ENCODE measurements around the gene GET4. TPM values are rescaled to one million over a fixed set of nuclear protein-coding genes. Genes with fewer than 3 reads are reported as not detected.

The GET4 gene
- total RNA-seq, 1 donor from 2014 or later, result 58.2 TPM

GRCh38 chr7:865921-866320 is 10.4 kb upstream of the GET4 start:
- DNase-seq (ENCODE audit: low spot score, unreplicated experiment), result no peak
- Mint-ChIP-seq H3K36me3 (ENCODE audit: insufficient read depth) (peaks cover 43% of the 10 kb centered on the region), H3K4me1 (ENCODE audit: low read depth) (peaks cover 5% of the 10 kb centered on the region), H3K27me3 (no peaks in the 10 kb centered on the region), H3K9me3 (ENCODE audit: low read depth) (peaks cover 3% of the 10 kb centered on the region), H3K4me3 (ENCODE audit: low read depth) (no peak overlapping the region), H3K27ac (peak overlapping the region; percentile 89)
- TF ChIP-seq CTCF (IDR thresholded peaks at IDR 0.05; ENCODE audit: unreplicated experiment), result no peak

- Mint-ChIP-seq H3K4me1 (ENCODE audit: low read depth) (no peaks in the 10 kb centered on the region), H3K4me3 (ENCODE audit: low read depth) (no peak overlapping the region), H3K9me3 (ENCODE audit: low read depth) (no peaks in the 10 kb centered on the region), H3K27me3 (no peaks in the 10 kb centered on the region), H3K36me3 (ENCODE audit: insufficient read depth) (peaks cover 35% of the 10 kb centered on the region), H3K27ac (no peak overlapping the region)
- no peak for DNase-seq (ENCODE audit: low spot score, unreplicated experiment)
- no peak for TF ChIP-seq CTCF (IDR thresholded peaks at IDR 0.05; ENCODE audit: unreplicated experiment)
These were observed 9.4 kb upstream of the GET4 start for GRCh38 chr7:867001-867405.

GRCh38 chr7:867406-868188 is 8.8 kb upstream of the GET4 start:
- H3K4me1 Mint-ChIP-seq (ENCODE audit: low read depth), result no peaks in the 10 kb centered on the region
- no peak overlapping the region for H3K27ac Mint-ChIP-seq
- no peak overlapping the region for H3K4me3 Mint-ChIP-seq (ENCODE audit: low read depth)
- TF ChIP-seq CTCF (IDR thresholded peaks at IDR 0.05; ENCODE audit: unreplicated experiment), result no peak
- peaks cover 34% of the 10 kb centered on the region for H3K36me3 Mint-ChIP-seq (ENCODE audit: insufficient read depth)
- H3K9me3 Mint-ChIP-seq (ENCODE audit: low read depth), result no peaks in the 10 kb centered on the region
- H3K27me3 Mint-ChIP-seq, result no peaks in the 10 kb centered on the region
- no peak for DNase-seq (ENCODE audit: low spot score, unreplicated experiment)

- H3K4me1 Mint-ChIP-seq (ENCODE audit: low read depth), result no peaks in the 10 kb centered on the region
- H3K9me3 Mint-ChIP-seq (ENCODE audit: low read depth), result no peaks in the 10 kb centered on the region
- no peak overlapping the region for H3K27ac Mint-ChIP-seq
- TF ChIP-seq CTCF (IDR thresholded peaks at IDR 0.05; ENCODE audit: unreplicated experiment), result no peak
- H3K27me3 Mint-ChIP-seq, result no peaks in the 10 kb centered on the region
- DNase-seq (ENCODE audit: low spot score, unreplicated experiment), result no peak
- no peak overlapping the region for H3K4me3 Mint-ChIP-seq (ENCODE audit: low read depth)
- H3K36me3 Mint-ChIP-seq (ENCODE audit: insufficient read depth), result peaks cover 35% of the 10 kb centered on the region
These were observed 8.2 kb upstream of the GET4 start for GRCh38 chr7:868189-868486.

GRCh38 chr7:869348-869747 is 7.0 kb upstream of the GET4 start:
- TF ChIP-seq CTCF (IDR thresholded peaks at IDR 0.05; ENCODE audit: unreplicated experiment), result no peak
- peaks cover 37% of the 10 kb centered on the region for H3K36me3 Mint-ChIP-seq (ENCODE audit: insufficient read depth)
- DNase-seq (ENCODE audit: low spot score, unreplicated experiment), result no peak

More at GRCh38 chr7:869348-869747, 7.0 kb upstream of the GET4 start:
- Mint-ChIP-seq H3K9me3 (ENCODE audit: low read depth) (no peaks in the 10 kb centered on the region), H3K4me1 (ENCODE audit: low read depth) (peaks cover 2% of the 10 kb centered on the region), H3K27me3 (no peaks in the 10 kb centered on the region), H3K4me3 (ENCODE audit: low read depth) (no peak overlapping the region), H3K27ac (no peak overlapping the region)
